ENCODE data around the gene PCYOX1L. TPM values are rescaled to one million over a fixed set of nuclear protein-coding genes. Genes with fewer than 3 reads are reported as not detected.
A peak's percentile ranks its signal among the peaks of the same experiment; 100 is the strongest.

PCYOX1L gene
- total and polyA plus RNA-seq, 9 of the 15 experiments (the other 6 are each of a cell fraction or from before 2014, with no cell fraction given): 2.3 to 17.9 (median 6.0) TPM

DNA sequence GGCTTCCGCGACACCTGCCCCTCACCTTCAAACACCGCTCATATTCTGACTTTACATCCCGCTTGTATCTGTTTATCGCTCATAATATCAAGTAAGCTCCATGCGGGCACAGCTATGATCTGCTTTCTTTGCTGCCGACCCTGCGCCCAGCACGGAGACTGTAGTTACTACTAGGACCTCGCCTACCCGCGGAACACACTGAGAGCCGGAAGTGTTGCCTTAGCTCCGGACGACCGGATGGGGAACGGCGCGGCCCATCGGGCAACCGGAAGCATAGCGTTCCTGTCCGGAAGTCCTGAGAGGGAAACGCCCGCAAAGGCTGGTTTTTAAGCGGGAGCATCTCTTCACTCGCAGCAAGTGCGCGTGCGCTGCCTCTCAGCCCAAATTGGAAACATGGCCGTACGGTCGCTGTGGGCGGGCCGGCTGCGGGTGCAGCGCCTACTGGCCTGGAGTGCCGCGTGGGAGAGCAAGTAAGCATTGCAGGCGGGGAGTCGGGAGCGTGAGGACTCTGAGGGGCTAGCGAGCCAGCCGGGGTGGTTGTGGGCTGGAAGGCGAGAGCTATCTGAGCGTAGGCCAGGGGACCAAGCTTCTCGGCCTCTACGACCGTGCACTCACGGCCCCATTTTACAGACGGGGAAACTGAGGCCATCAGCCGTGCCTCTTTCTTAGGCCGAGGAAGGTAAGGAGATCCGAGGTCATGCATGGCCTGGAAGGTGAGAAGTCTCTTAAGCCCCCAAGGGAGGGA, 12.5 kb upstream of the PCYOX1L start, which contains the start of gene GRPEL2 (continued):
- TF ChIP-seq PHB2 (IDR thresholded peaks at IDR 0.05; ENCODE audit: low read depth) (no peak; the same call in 1 of the 2 replicates), RAD51 (IDR thresholded peaks at IDR 0.05; ENCODE audit: borderline replicate concordance, low read depth) (no peak), BHLHE40 (IDR thresholded peaks at IDR 0.05; ENCODE audit: low read length) (peak; percentile 49; the same call in 1 of the 2 replicates), ZNF316 (IDR thresholded peaks at IDR 0.05) (peak; percentile 92), HNRNPH1 (optimal IDR thresholded peaks at IDR 0.05; ENCODE audit: low read depth, low read length) (no peak), SMAD1 (IDR thresholded peaks at IDR 0.05; ENCODE audit: low read depth, low read length, partially characterized antibody) (peak; percentile 31), ZNF589 (CRISPR knock-in tag; IDR thresholded peaks at IDR 0.05; ENCODE audit: low read depth) (no peak), TAF9B (IDR thresholded peaks at IDR 0.05; ENCODE audit: partially characterized antibody) (peak; percentile 86), ZNF766 (CRISPR knock-in tag; conservative IDR thresholded peaks at IDR 0.05) (peak; percentile 50), STAG1 (CRISPR knock-in tag; IDR thresholded peaks at IDR 0.05; ENCODE audit: borderline replicate concordance) (no peak), CBX5 (IDR thresholded peaks at IDR 0.05; ENCODE audit: borderline replicate concordance, low read depth) (no peak; the same call in 1 of the 2 replicates), ERF (CRISPR knock-in tag; IDR thresholded peaks at IDR 0.05) (0 out of 2 replicates have a peak, but pooled peaks have one; percentile 45), EP400 (IDR thresholded peaks at IDR 0.05) (peak; percentile 93), SNIP1 (IDR thresholded peaks at IDR 0.05; ENCODE audit: low read depth) (no peak), ZNF263 (CRISPR knock-in tag; IDR thresholded peaks at IDR 0.05; ENCODE audit: borderline replicate concordance) (no peak), SMARCE1 (IDR thresholded peaks at IDR 0.05) (no peak), HMG20A (CRISPR knock-in tag; conservative IDR thresholded peaks at IDR 0.05) (no peak), RBM15 (IDR thresholded peaks at IDR 0.05; ENCODE audit: insufficient read depth, low read length) (no peak), PML (IDR thresholded peaks at IDR 0.05; ENCODE audit: low read length) (peak; percentile 87), TCF3 (CRISPR knock-in tag; IDR thresholded peaks at IDR 0.05) (0 out of 2 replicates have a peak, but pooled peaks have one; percentile 29), KDM5B (IDR thresholded peaks at IDR 0.05; ENCODE audit: insufficient replicate concordance, low read depth, low read length) (peak; percentile 89)
- TF ChIP-seq, protein P1, sequence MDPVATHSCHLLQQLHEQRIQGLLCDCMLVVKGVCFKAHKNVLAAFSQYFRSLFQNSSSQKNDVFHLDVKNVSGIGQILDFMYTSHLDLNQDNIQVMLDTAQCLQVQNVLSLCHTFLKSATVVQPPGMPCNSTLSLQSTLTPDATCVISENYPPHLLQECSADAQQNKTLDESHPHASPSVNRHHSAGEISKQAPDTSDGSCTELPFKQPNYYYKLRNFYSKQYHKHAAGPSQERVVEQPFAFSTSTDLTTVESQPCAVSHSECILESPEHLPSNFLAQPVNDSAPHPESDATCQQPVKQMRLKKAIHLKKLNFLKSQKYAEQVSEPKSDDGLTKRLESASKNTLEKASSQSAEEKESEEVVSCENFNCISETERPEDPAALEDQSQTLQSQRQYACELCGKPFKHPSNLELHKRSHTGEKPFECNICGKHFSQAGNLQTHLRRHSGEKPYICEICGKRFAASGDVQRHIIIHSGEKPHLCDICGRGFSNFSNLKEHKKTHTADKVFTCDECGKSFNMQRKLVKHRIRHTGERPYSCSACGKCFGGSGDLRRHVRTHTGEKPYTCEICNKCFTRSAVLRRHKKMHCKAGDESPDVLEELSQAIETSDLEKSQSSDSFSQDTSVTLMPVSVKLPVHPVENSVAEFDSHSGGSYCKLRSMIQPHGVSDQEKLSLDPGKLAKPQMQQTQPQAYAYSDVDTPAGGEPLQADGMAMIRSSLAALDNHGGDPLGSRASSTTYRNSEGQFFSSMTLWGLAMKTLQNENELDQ (CRISPR knock-in tag; IDR thresholded peaks at IDR 0.05; ENCODE audit: borderline replicate concordance): peak; percentile 65; the same call in 1 of the 2 replicates
- TF ChIP-seq, protein P2, sequence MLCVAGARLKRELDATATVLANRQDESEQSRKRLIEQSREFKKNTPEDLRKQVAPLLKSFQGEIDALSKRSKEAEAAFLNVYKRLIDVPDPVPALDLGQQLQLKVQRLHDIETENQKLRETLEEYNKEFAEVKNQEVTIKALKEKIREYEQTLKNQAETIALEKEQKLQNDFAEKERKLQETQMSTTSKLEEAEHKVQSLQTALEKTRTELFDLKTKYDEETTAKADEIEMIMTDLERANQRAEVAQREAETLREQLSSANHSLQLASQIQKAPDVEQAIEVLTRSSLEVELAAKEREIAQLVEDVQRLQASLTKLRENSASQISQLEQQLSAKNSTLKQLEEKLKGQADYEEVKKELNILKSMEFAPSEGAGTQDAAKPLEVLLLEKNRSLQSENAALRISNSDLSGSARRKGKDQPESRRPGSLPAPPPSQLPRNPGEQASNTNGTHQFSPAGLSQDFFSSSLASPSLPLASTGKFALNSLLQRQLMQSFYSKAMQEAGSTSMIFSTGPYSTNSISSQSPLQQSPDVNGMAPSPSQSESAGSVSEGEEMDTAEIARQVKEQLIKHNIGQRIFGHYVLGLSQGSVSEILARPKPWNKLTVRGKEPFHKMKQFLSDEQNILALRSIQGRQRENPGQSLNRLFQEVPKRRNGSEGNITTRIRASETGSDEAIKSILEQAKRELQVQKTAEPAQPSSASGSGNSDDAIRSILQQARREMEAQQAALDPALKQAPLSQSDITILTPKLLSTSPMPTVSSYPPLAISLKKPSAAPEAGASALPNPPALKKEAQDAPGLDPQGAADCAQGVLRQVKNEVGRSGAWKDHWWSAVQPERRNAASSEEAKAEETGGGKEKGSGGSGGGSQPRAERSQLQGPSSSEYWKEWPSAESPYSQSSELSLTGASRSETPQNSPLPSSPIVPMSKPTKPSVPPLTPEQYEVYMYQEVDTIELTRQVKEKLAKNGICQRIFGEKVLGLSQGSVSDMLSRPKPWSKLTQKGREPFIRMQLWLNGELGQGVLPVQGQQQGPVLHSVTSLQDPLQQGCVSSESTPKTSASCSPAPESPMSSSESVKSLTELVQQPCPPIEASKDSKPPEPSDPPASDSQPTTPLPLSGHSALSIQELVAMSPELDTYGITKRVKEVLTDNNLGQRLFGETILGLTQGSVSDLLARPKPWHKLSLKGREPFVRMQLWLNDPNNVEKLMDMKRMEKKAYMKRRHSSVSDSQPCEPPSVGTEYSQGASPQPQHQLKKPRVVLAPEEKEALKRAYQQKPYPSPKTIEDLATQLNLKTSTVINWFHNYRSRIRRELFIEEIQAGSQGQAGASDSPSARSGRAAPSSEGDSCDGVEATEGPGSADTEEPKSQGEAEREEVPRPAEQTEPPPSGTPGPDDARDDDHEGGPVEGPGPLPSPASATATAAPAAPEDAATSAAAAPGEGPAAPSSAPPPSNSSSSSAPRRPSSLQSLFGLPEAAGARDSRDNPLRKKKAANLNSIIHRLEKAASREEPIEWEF (CRISPR knock-in tag; IDR thresholded peaks at IDR 0.05): no peak

Measured in K562 (cell line).